Mucosa of stomach (tissue), 1 donor: ENCODE results near the gene ZNF592.
A peak's percentile ranks its signal among the peaks of the same experiment; 100 is the strongest.

Experiments used
- H3K27me3 ChIP-seq: one replicate; pipeline ENCODE4 v1.7.0; 2013; ENCODE audit warnings: mild to moderate bottlenecking, low read length; ENCODE audit not compliant: control insufficient read depth, insufficient read depth
- H3K36me3 ChIP-seq: one replicate; pipeline ENCODE4 v1.7.0; 2013; ENCODE audit warnings: low read length; ENCODE audit not compliant: control insufficient read depth, insufficient read depth
- H3K4me1 ChIP-seq: one replicate; pipeline ENCODE4 v1.7.0; 2013; ENCODE audit warnings: mild to moderate bottlenecking, low read length; ENCODE audit not compliant: control insufficient read depth, insufficient read depth
- H3K4me3 ChIP-seq: one replicate; pipeline ENCODE4 v1.7.0; 2013; ENCODE audit warnings: low read length
- H3K9ac ChIP-seq: one replicate; pipeline ENCODE4 v1.7.0; 2013; ENCODE audit warnings: mild to moderate bottlenecking, low read length, moderate library complexity
- H3K9me3 ChIP-seq: one replicate; pipeline ENCODE4 v1.7.0; 2013; ENCODE audit warnings: mild to moderate bottlenecking, low read length, moderate library complexity; ENCODE audit not compliant: control insufficient read depth
- donor health status: Pancreatic carcinoma.

ZNF592 gene

DNA sequence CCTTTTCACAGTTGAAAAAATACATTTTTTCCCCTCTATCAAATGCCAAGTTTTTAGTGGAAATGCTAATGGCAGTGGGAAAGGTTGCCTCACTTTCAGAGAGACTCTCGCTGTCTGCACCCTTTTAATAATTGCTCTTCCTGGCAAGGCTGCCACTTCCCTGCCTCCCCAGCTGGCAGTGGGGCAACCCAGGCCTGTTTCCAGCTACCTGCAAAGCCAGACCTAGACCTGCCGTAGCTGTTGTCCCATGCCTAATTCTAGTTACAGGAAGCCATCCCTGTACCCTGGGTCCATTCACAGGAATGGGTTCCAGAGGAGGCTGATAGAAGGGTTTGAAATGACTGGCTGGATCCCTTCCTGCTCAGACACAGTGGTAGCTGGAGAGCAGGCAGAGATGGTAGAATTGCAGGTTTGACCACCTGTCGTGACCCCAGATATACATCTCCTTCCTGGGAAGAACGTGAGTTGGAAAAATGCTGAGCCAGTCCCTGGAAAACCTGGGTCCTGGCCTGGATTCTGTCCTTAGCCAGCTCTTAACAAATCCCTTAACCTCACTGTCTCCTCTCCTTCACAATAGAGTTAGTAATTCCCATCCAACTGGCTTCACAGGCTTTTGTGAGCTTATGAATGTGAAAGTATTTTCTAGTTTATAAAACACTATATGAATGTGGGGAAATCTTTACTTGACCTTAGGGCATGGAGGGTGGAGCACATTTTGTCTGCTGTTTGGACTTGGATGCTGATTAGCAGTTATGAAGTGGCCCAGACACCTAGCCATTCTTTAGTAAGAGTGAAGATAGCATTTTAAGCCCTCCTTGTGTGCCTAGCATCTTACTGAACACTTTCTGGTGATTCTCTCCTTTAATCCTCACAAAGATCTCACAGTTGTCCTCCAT lies 55.9 kb downstream of the ZNF592 start:
- peaks cover 7% of the 10 kb centered on the region for H3K4me1 ChIP-seq
- H3K4me3 ChIP-seq, result no peak overlapping the region
- H3K36me3 ChIP-seq, result peaks cover 13% of the 10 kb centered on the region
- no peaks in the 10 kb centered on the region for H3K9me3 ChIP-seq
- no peak overlapping the region for H3K9ac ChIP-seq
- no peaks in the 10 kb centered on the region for H3K27me3 ChIP-seq

GRCh38 chr15:84805221-84805620 lies 56.8 kb downstream of the ZNF592 start:
- H3K27me3 ChIP-seq, result no peaks in the 10 kb centered on the region
- no peaks in the 10 kb centered on the region for H3K9me3 ChIP-seq
- peaks cover 7% of the 10 kb centered on the region for H3K36me3 ChIP-seq
- H3K9ac ChIP-seq, result no peak overlapping the region
- H3K4me1 ChIP-seq, result peaks cover 7% of the 10 kb centered on the region
- no peak overlapping the region for H3K4me3 ChIP-seq

GRCh38 chr15:84807228-84807627 lies 58.8 kb downstream of the ZNF592 start:
- H3K9me3 ChIP-seq, result no peaks in the 10 kb centered on the region
- no peaks in the 10 kb centered on the region for H3K36me3 ChIP-seq
- H3K9ac ChIP-seq, result no peak overlapping the region
- no peaks in the 10 kb centered on the region for H3K27me3 ChIP-seq
- H3K4me3 ChIP-seq, result no peak overlapping the region
- peaks cover 7% of the 10 kb centered on the region for H3K4me1 ChIP-seq

- no peaks in the 10 kb centered on the region for H3K27me3 ChIP-seq
- peaks cover 2% of the 10 kb centered on the region for H3K4me1 ChIP-seq
- no peak overlapping the region for H3K4me3 ChIP-seq
- no peaks in the 10 kb centered on the region for H3K9me3 ChIP-seq
- H3K36me3 ChIP-seq, result no peaks in the 10 kb centered on the region
- no peak overlapping the region for H3K9ac ChIP-seq
These were observed 61.9 kb downstream of the ZNF592 start for GRCh38 chr15:84810073-84810840.

DNA sequence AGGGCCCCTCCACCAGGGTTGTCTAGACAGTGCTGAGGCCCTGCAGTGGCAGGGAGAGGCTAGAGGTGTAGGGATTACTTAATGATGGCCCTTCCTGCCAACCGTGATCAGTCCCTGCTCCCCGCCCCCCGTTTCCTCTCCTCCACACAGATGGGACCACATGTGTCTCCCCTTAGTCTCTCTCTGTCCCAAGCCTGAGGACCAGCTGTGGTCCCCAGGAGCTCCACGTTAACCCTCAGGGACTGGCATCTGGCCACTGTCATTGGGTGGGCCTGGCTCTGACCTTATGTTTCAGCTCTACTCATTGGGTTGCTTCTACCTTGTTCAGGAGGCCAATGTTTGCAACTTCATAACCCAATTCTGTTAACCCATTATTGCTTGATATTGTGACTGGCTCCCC lies 62.8 kb downstream of the ZNF592 start:
- no peaks in the 10 kb centered on the region for H3K9me3 ChIP-seq
- no peaks in the 10 kb centered on the region for H3K36me3 ChIP-seq
- no peaks in the 10 kb centered on the region for H3K27me3 ChIP-seq
- H3K4me1 ChIP-seq, result no peaks in the 10 kb centered on the region
- H3K9ac ChIP-seq, result no peak overlapping the region
- no peak overlapping the region for H3K4me3 ChIP-seq

GRCh38 chr15:84811828-84812227 lies 63.4 kb downstream of the ZNF592 start:
- H3K4me1 ChIP-seq, result peaks cover 3% of the 10 kb centered on the region
- H3K9ac ChIP-seq, result no peak overlapping the region
- peaks cover 3% of the 10 kb centered on the region for H3K27me3 ChIP-seq
- no peaks in the 10 kb centered on the region for H3K36me3 ChIP-seq
- no peak overlapping the region for H3K4me3 ChIP-seq
- H3K9me3 ChIP-seq, result no peaks in the 10 kb centered on the region

- Histone ChIP-seq H3K4me3 (no peak overlapping the region), H3K9me3 (no peaks in the 10 kb centered on the region), H3K36me3 (no peaks in the 10 kb centered on the region), H3K9ac (no peak overlapping the region), H3K27me3 (peaks cover 5% of the 10 kb centered on the region), H3K4me1 (peaks cover 10% of the 10 kb centered on the region)
These were observed 64.5 kb downstream of the ZNF592 start for GRCh38 chr15:84812842-84813241.

- Histone ChIP-seq H3K4me3 (no peak overlapping the region), H3K9ac (no peak overlapping the region), H3K27me3 (peaks cover 5% of the 10 kb centered on the region), H3K9me3 (no peaks in the 10 kb centered on the region), H3K36me3 (no peaks in the 10 kb centered on the region), H3K4me1 (peaks cover 16% of the 10 kb centered on the region)
These were observed 65.0 kb downstream of the ZNF592 start for GRCh38 chr15:84813435-84813834.

DNA sequence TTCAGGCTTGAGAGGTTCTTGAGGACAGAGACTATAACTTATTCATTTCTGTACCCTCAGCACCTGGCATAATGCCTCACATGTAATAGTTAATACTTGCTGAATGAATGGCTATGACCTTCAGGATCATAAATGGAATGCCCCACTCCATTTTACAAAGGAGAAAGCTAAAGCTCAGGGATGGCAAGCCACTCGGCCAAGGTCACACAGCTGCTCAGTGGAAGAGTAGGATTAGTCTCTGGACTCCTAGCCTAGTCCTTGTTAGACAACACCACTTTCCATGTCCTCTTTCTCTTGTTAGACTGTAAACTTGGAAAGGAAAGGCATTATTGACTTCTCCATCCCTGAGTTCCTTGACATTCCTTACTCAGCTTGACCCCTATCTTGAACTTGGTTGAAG lies 65.5 kb downstream of the ZNF592 start:
- Histone ChIP-seq H3K27me3 (peaks cover 5% of the 10 kb centered on the region), H3K9me3 (no peaks in the 10 kb centered on the region), H3K36me3 (no peaks in the 10 kb centered on the region), H3K4me3 (no peak overlapping the region), H3K4me1 (peaks cover 21% of the 10 kb centered on the region), H3K9ac (no peak overlapping the region)

- Histone ChIP-seq H3K4me1 (peaks cover 24% of the 10 kb centered on the region), H3K36me3 (no peaks in the 10 kb centered on the region), H3K27me3 (peaks cover 5% of the 10 kb centered on the region), H3K9ac (no peak overlapping the region), H3K4me3 (no peak overlapping the region), H3K9me3 (no peaks in the 10 kb centered on the region)
These were observed 66.5 kb downstream of the ZNF592 start for GRCh38 chr15:84814916-84815315.

DNA sequence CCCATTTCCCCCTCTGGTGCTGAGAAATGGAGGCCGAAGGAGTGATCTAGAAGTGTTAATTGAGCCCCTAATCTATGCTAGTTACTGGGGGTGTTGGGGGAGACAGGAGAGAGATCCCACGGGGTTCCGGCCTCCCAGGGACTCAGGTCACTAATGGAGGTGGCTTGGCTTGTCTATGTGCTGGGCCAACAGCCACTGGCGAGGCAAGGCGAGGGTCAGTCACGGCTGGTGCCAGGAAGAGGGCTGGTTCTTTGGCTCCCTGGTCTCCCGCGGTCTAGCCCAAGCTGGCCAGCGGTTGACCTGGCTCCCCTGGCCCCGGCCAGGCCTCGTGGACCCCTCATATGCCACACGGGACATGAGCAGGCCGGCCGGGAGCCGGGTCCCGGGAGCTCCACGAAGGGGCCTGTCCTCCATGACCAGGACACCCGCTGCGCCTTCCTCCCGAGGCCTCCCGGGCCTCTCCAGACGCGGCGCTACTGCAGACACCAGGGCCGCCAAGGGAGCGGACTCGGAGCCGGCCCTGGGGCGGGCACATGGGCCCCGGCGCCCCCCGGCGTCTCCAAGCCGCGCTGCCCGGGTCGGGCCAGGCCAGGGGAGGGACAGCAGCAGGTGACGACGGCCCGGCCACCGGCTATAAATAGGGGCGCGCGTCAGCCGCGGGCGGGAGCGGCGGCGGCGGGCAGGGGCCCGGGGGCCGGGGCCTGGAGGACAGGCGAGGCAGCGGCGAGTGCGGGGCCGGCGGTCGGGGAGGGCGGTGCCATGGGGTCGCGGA lies 68.5 kb downstream of the ZNF592 start, which contains the start of gene ALPK3:
TSS of gene ALPK3 (plus strand) at position 663 of the 772 bp plus-strand sequence. CDS start at position 760, 97 bp downstream.
- peaks cover 24% of the 10 kb centered on the region for H3K4me1 ChIP-seq
- H3K4me3 ChIP-seq, result no peak within 1 kb of the TSS
- H3K36me3 ChIP-seq, result no peaks in the 10 kb centered on the region
- peaks cover 5% of the 10 kb centered on the region for H3K27me3 ChIP-seq
- no peaks in the 10 kb centered on the region for H3K9me3 ChIP-seq
- peak within 1 kb of the TSS; percentile 51 for H3K9ac ChIP-seq
